Neural progenitor cell (in vitro differentiated cells): ENCODE results near the gene TRPM7. TPM values are rescaled to one million over a fixed set of nuclear protein-coding genes. Genes with fewer than 3 reads are reported as not detected.

Experiments
- DNase-seq: peaks from one replicate; pipeline ENCODE4 v3.0.0-alpha.2; 2016; ENCODE audit warnings: low spot score
- H2AFZ ChIP-seq: fragments of 200-600 bp; sonication (generic); replicated peaks from 2 replicates; pipeline ENCODE4 v1.6.1; 2016; ENCODE audit warnings: antibody characterized with exemption
- H3F3A ChIP-seq: fragments of 200-600 bp; sonication (generic); 2 replicates; pipeline ENCODE4 v1.6.1; 2016; ENCODE audit warnings: antibody characterized with exemption, low read depth
- H3K27ac ChIP-seq: fragments of 200-600 bp; sonication (generic); 2 replicates; pipeline ENCODE4 v1.5.1; 2016; ENCODE audit warnings: mild to moderate bottlenecking
- H3K27me3 ChIP-seq: fragments of 200-600 bp; sonication (generic); 2 replicates; pipeline ENCODE4 v1.6.1; 2016; ENCODE audit warnings: mild to moderate bottlenecking, moderate library complexity
- H3K36me3 ChIP-seq: fragments of 200-600 bp; sonication (generic); 2 replicates; pipeline ENCODE4 v1.5.1; 2016
- H3K4me1 ChIP-seq: fragments of 200-600 bp; sonication (generic); 2 replicates; pipeline ENCODE4 v1.6.1; 2016; ENCODE audit warnings: mixed run types
- H3K4me2 ChIP-seq: fragments of 200-600 bp; sonication (generic); 2 replicates; pipeline ENCODE4 v1.6.1; 2016
- H3K4me3 ChIP-seq: fragments of 200-600 bp; sonication (generic); 2 replicates; pipeline ENCODE4 v1.5.1; 2016
- H3K79me2 ChIP-seq: fragments of 200-600 bp; sonication (generic); 2 replicates; pipeline ENCODE4 v1.6.1; 2016; ENCODE audit warnings: low read depth
- H3K9ac ChIP-seq: fragments of 200-600 bp; sonication (generic); 2 replicates; pipeline ENCODE4 v1.6.1; 2016
- H3K9me3 ChIP-seq: fragments of 200-600 bp; sonication (generic); 2 replicates; pipeline ENCODE4 v1.5.1; 2016; ENCODE audit warnings: low read depth
- H4K20me1 ChIP-seq: fragments of 200-600 bp; sonication (generic); 2 replicates; pipeline ENCODE4 v1.6.1; 2016; ENCODE audit warnings: low read depth
- H3K27ac Mint-ChIP-seq: 3 replicates; pipeline ENCODE4 v1.8.0; 2021; ENCODE audit warnings: mixed read lengths
- H3K27me3 Mint-ChIP-seq: 2 replicates; pipeline ENCODE4 v1.8.0; 2022; ENCODE audit warnings: low read depth, mild to moderate bottlenecking, inconsistent platforms, moderate library complexity, mixed read lengths; ENCODE audit not compliant: insufficient read depth
- H3K36me3 Mint-ChIP-seq: 3 replicates; pipeline ENCODE4 v1.8.0; 2021; ENCODE audit warnings: mixed read lengths
- H3K4me1 Mint-ChIP-seq: 3 replicates; pipeline ENCODE4 v1.8.0; 2021; ENCODE audit warnings: mixed read lengths
- H3K4me3 Mint-ChIP-seq: 3 replicates; pipeline ENCODE4 v1.8.0; 2021; ENCODE audit warnings: mild to moderate bottlenecking, moderate library complexity, mixed read lengths
- H3K9me3 Mint-ChIP-seq: 3 replicates; pipeline ENCODE4 v1.8.0; 2020; ENCODE audit warnings: mixed read lengths
- CTCF ChIP-seq: fragments of 200-600 bp; sonication (generic); IDR thresholded peaks from 2 replicates; pipeline ENCODE4 v1.5.1; 2017; ENCODE audit warnings: antibody characterized with exemption, mild to moderate bottlenecking
- EZH2 ChIP-seq: fragments of 200-600 bp; sonication (generic); IDR thresholded peaks from 2 replicates; pipeline ENCODE4 v1.6.1; 2017; ENCODE audit warnings: antibody characterized with exemption, mild to moderate bottlenecking, moderate library complexity
- EZH2phosphoT487 ChIP-seq: fragments of 200-600 bp; sonication (generic); IDR thresholded peaks from 2 replicates; pipeline ENCODE4 v1.6.1; 2017; ENCODE audit warnings: antibody characterized with exemption
- total RNA-seq: library from RNA; depleted of rRNA; stranded (reverse); fragments of >200 nt; gene quantifications from 2 replicates; pipeline ENCODE4 v1.2.3, GENCODE V29; 2015; ENCODE audit warnings: low replicate concordance

TRPM7 gene
- total RNA-seq, 1 donor from 2014 or later, result 62.3 TPM

GRCh38 chr15:50549326-50549725 is 137.3 kb downstream of the TRPM7 start:
- H3K27me3 Mint-ChIP-seq, result no peaks in the 10 kb centered on the region
- Histone ChIP-seq H4K20me1 (no peaks in the 10 kb centered on the region), H3K4me1 (no peaks in the 10 kb centered on the region), H3K9me3 (no peaks in the 10 kb centered on the region), H3K27ac (no peak overlapping the region), H3F3A (no peaks in the 10 kb centered on the region), H3K36me3 (no peaks in the 10 kb centered on the region), H2AFZ (no peak overlapping the region), H3K4me3 (no peak overlapping the region), H3K4me2 (no peak overlapping the region), H3K27me3 (no peaks in the 10 kb centered on the region), H3K79me2 (no peaks in the 10 kb centered on the region), H3K9ac (no peak overlapping the region)
- peaks cover 1% of the 10 kb centered on the region for H3K36me3 Mint-ChIP-seq
- no peak overlapping the region for H3K27ac Mint-ChIP-seq
- DNase-seq, result no peak
- TF ChIP-seq EZH2phosphoT487, result no peak
- no peak for TF ChIP-seq EZH2
- no peak for TF ChIP-seq CTCF
- no peaks in the 10 kb centered on the region for H3K9me3 Mint-ChIP-seq
- no peak overlapping the region for H3K4me3 Mint-ChIP-seq
- H3K4me1 Mint-ChIP-seq, result no peaks in the 10 kb centered on the region

- Histone ChIP-seq H3K9me3 (no peaks in the 10 kb centered on the region), H3K27ac (no peak within 1 kb of the TSS), H3K4me3 (no peak within 1 kb of the TSS), H3K4me1 (no peaks in the 10 kb centered on the region), H4K20me1 (no peaks in the 10 kb centered on the region), H3K79me2 (no peaks in the 10 kb centered on the region), H3K27me3 (no peaks in the 10 kb centered on the region), H3K4me2 (no peak within 1 kb of the TSS), H2AFZ (no peak within 1 kb of the TSS), H3F3A (no peaks in the 10 kb centered on the region), H3K9ac (no peak within 1 kb of the TSS), H3K36me3 (no peaks in the 10 kb centered on the region)
- Mint-ChIP-seq H3K4me3 (no peak within 1 kb of the TSS), H3K27me3 (no peaks in the 10 kb centered on the region), H3K36me3 (no peaks in the 10 kb centered on the region), H3K9me3 (no peaks in the 10 kb centered on the region), H3K4me1 (peaks cover 7% of the 10 kb centered on the region), H3K27ac (no peak within 1 kb of the TSS)
- DNase-seq, result no peak
- TF ChIP-seq EZH2phosphoT487 (no peak), CTCF (no peak), EZH2 (no peak)
Observed at GRCh38 chr15:50546566-50546965, 140.0 kb downstream of the TRPM7 start, which contains the start of gene USP50. USP50 (minus strand) TSS chr15:50546666; CDS start chr15:50546525, 141 bp downstream.

GRCh38 chr15:50544368-50544767 is 142.2 kb downstream of the TRPM7 start:
- Histone ChIP-seq H3K4me2 (no peak overlapping the region), H3K79me2 (no peaks in the 10 kb centered on the region), H3K9ac (no peak overlapping the region), H3K4me3 (no peak overlapping the region), H2AFZ (peak overlapping the region; percentile 76), H3K27ac (no peak overlapping the region), H3K4me1 (no peaks in the 10 kb centered on the region), H3K36me3 (no peaks in the 10 kb centered on the region), H4K20me1 (no peaks in the 10 kb centered on the region), H3K27me3 (no peaks in the 10 kb centered on the region), H3F3A (no peaks in the 10 kb centered on the region), H3K9me3 (no peaks in the 10 kb centered on the region)
- no peak for TF ChIP-seq CTCF
- TF ChIP-seq EZH2, result no peak
- TF ChIP-seq EZH2phosphoT487, result no peak
- Mint-ChIP-seq H3K9me3 (no peaks in the 10 kb centered on the region), H3K4me3 (no peak overlapping the region), H3K36me3 (no peaks in the 10 kb centered on the region), H3K4me1 (peaks cover 7% of the 10 kb centered on the region), H3K27ac (no peak overlapping the region), H3K27me3 (no peaks in the 10 kb centered on the region)
- no peak for DNase-seq
